Left lobe of liver (tissue), 2 donors: ENCODE measurements around the gene RASGEF1B. TPM values are rescaled to one million over a fixed set of nuclear protein-coding genes. Genes with fewer than 3 reads are reported as not detected.

Source experiments
- ATAC-seq: fragments of 200-7000 bp; cut with Tn5 transposase; one replicate; pipeline ENCODE4 v1.9.1; 2020; ENCODE audit warnings: mild to moderate bottlenecking, moderate library complexity
- DNase-seq: peaks from one replicate; pipeline ENCODE4 v3.0.0-alpha.2; 2020; ENCODE audit warnings: low spot score
- total RNA-seq: library from RNA; stranded (reverse); gene quantifications from one replicate; pipeline ENCODE4 v1.2.1, GENCODE V29; 2021
- donor health status: DM: no; HTN: no; CAD: no; lungs with moderate emphysema.
- donor health status: DM: no; HTN: yes; CAD: no.

Gene RASGEF1B
- total RNA-seq: 23.6 TPM

GRCh38 chr4:81471588-81472280 is at the start of gene RASGEF1B:
RASGEF1B (minus strand) TSS chr4:81471907; CDS start chr4:81459508, 12,399 bp downstream.
- DNase-seq: peak; percentile 96
- ATAC-seq: peak; percentile 89

GRCh38 chr4:81519856-81520255 is 48.1 kb upstream of the RASGEF1B start:
- ATAC-seq: no peak

GRCh38 chr4:81519427-81519773 is 47.7 kb upstream of the RASGEF1B start:
- DNase-seq: no peak
- no peak for ATAC-seq

More at GRCh38 chr4:81519856-81520255, 48.1 kb upstream of the RASGEF1B start:
- no peak for DNase-seq

GRCh38 chr4:81518762-81519426 is 47.2 kb upstream of the RASGEF1B start:
- DNase-seq (no peak), ATAC-seq (no peak)

- no peak for DNase-seq
- no peak for ATAC-seq
Observed at GRCh38 chr4:81516241-81516640, 44.5 kb upstream of the RASGEF1B start.

- ATAC-seq (no peak), DNase-seq (no peak)
Observed at GRCh38 chr4:81512757-81513501, 41.2 kb upstream of the RASGEF1B start.

GRCh38 chr4:81512001-81512756 is 40.5 kb upstream of the RASGEF1B start:
- DNase-seq: no peak

GRCh38 chr4:81510643-81511178 is 39.0 kb upstream of the RASGEF1B start:
- DNase-seq (no peak), ATAC-seq (no peak)

More at GRCh38 chr4:81512001-81512756, 40.5 kb upstream of the RASGEF1B start:
- ATAC-seq: no peak

GRCh38 chr4:81509822-81510221 is 38.1 kb upstream of the RASGEF1B start:
- no peak for DNase-seq
- no peak for ATAC-seq

- DNase-seq: no peak
- no peak for ATAC-seq
Observed at GRCh38 chr4:81509191-81509590, 37.5 kb upstream of the RASGEF1B start.

GRCh38 chr4:81508411-81509185 is 36.9 kb upstream of the RASGEF1B start:
- no peak for ATAC-seq
- no peak for DNase-seq

- no peak for ATAC-seq
- DNase-seq: no peak
Observed at GRCh38 chr4:81507530-81507929, 35.8 kb upstream of the RASGEF1B start.

- ATAC-seq (no peak), DNase-seq (no peak)
Observed at GRCh38 chr4:81506731-81507130, 35.0 kb upstream of the RASGEF1B start.

GRCh38 chr4:81505726-81506125 is 34.0 kb upstream of the RASGEF1B start:
- no peak for DNase-seq
- no peak for ATAC-seq

- ATAC-seq: peak; percentile 71
- DNase-seq: peak; percentile 61
Observed at GRCh38 chr4:81505004-81505598, 33.4 kb upstream of the RASGEF1B start.

- ATAC-seq (peak; percentile 34), DNase-seq (no peak)
Observed at GRCh38 chr4:81504112-81505003, 32.7 kb upstream of the RASGEF1B start.

GRCh38 chr4:81503586-81503985 is 31.9 kb upstream of the RASGEF1B start:
- DNase-seq (no peak), ATAC-seq (no peak)

- no peak for ATAC-seq
- DNase-seq: no peak
Observed at GRCh38 chr4:81502564-81502963, 30.9 kb upstream of the RASGEF1B start.

- ATAC-seq: no peak
Observed at GRCh38 chr4:81499840-81500239, 28.1 kb upstream of the RASGEF1B start.

More at GRCh38 chr4:81499840-81500239, 28.1 kb upstream of the RASGEF1B start:
- DNase-seq: no peak
